ENCODE data around the gene JAK3.

The JAK3 gene

DNA sequence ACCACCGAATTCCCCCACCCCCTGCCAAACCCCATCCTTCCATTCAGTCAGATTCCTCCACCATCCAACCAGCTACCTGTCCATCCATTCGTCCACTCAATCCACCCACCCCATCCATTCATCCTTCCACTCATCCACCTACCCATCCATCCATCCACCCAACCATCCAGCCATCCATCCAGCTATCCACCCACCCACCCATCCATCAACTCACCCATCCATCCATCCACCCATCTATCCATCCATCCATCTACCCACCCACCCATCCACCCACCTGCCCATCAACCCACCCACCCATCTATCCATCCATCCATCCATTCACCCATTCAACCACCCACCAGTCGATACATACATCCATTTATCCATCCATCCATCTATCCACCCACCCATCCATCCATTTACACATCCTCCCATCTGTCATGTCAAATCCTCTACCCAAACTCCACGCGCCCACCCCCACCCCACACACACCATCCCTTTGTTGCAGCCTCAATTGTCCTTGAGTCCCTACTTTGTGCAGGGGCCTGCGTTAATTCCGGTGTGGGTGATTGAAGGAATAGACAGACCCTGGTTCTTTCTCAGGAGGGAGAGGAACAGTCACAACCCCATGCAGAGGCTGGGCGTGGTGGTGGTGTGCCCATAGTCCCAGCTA, 18.7 kb upstream of the JAK3 start:
- FAIRE-seq, result no peak
- no peak for DNase-seq (ENCODE audit: low spot score)

DNA sequence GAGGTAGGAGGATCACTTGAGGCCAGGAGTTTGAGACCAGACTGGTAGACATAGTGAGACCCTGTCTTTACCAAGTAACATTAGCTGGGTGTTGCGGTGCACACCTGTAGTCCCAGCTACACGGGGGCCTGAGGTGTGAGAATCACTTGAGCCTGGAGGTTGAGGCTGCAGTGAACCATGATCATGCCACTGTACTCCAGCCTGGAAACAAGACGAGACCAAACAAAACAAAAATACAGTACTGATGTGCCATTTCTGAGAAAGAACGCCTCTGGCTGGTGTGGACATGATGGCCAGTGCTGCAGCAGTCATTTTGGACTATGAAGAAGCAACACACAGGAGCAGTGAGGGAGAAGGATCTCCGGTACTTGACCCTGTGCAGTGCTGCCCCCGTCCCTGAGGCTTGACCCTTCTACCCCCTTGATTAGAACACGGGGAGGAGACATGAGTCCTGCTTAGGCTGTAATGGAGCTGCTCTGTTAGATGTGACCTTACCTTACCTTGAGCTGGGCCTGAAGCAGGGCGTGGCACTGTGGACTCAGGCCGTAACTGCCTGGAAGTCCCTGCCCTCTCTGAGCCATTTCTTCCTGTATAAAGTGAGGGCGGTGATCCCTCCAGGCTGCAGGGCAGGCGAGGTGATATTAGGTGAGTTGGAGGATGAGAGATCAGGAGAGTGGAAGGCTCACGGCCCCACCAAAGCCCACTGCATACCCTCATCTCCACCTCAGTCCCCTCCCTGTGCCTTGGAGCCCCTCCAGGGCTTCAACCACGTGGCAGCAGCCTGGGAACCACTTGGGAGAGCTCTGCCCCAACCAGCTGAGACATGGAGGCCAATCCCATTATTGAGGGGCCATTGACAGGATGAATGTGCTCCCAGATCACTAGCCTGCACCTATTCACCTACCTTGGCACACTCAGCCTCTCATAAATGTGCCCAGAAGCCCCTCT, 17.9 kb upstream of the JAK3 start:
- DNase-seq (ENCODE audit: low spot score) (no peak), FAIRE-seq (no peak)

DNA sequence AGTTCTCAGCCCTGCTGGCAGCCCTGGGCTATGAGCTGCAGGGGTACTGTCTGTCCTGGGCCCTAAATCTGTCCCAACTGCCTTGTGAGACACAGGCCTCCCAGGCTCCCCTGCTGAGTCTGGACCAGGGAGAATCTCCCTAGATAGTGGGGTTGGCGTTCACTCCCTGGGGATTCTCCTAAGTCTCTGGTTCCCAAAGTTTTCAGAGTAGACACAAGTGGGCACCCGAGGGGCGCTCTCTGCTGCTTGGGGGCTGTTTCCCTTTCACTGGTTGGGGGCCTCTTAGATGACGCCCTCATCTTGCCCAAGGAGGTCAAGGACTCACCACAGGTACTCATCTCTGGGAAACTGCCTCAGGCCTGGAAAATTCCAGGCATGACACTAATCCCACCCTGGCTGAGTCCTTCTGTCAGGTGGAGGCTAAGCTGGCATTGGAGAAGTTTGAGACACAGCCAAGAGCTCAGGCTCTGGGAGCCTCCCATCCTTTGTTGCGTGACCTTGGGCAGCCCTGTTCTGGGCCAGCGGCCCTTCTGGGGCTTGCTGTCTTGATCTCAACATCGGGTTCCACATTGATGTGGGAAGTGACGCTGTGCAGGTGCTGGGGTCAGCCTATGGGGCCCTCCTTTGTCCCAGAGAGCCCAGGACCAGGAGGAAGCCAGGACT, 15.9 kb upstream of the JAK3 start:
- DNase-seq (ENCODE audit: low spot score) (no peak), FAIRE-seq (no peak)

DNA sequence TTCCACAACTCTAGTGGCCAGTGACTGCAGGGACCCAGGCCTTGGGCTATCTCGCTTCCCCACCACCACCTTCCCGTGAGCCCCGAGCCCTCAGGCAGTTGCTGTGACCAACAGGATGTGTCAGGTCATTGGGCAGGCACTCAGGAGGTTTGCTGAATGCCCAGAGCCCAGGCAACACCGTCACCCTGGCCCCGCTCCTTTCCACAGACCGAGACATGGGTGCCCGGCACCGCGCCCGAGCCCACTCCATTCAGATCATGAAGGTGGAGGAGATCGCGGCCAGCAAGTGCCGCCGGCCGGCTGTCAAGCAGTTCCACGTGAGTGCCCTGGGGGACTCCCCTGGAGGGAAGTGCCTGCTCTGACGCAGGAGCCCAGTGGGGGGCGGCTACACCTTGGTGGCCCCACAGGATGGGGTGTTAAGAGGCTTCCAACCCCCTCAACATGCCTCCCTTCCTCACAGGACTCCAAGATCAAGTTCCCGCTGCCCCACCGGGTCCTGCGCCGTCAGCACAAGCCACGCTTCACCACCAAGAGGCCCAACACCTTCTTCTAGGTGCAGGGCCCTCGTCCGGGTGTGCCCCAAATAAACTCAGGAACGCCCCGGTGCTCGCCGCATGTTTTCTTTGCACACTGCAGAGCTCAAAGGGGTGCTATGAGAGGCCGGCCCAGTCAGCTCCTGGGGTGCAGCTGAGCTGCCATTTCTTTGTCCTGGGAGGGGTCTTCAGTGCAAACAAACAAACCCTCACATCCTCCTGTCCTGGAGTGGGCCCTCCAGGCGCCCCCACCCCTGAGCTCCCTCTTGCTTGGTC, 15.1 kb upstream of the JAK3 start:
- DNase-seq (ENCODE audit: low spot score) (no peak), FAIRE-seq (no peak)

DNA sequence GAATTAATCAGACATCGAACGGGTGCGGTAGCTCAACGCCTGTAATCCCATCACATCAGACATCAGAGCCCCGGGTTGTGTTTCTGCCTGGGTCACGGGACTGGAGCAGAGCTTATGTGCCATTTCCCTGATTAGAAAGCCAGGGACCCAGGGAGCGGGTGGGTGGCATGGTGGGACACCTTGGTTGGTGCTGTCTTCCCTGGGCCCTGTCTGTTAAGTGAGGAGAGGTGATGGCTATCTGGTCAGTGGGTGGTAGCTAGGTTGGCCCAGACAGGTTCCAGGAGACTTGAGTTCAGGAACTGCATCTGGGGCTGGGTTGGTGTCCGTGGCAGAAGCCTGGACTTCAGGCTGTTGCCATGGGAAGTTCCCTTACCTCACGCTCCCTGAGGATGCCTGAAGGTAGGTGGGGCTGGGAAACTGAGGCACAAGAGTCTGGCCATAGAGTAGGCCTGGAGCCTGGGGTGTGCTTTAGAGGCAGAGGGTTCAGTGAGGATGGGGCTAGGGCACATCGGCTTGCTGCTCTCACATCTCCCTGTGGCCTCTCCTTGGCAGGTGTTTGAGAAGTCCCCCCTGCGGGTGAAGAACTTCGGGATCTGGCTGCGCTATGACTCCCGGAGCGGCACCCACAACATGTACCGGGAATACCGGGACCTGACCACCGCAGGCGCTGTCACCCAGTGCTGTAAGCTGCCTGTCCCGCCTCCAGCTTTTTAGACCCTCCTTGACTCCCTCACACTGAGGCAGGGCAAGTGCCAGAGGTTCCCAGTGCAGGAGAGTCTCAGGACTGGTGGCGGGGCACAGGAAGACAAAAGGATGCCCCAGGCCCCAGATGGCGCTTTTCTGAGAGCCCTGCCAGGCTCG, 14.0 kb upstream of the JAK3 start:
- DNase-seq (ENCODE audit: low spot score) (no peak), FAIRE-seq (no peak)

DNA sequence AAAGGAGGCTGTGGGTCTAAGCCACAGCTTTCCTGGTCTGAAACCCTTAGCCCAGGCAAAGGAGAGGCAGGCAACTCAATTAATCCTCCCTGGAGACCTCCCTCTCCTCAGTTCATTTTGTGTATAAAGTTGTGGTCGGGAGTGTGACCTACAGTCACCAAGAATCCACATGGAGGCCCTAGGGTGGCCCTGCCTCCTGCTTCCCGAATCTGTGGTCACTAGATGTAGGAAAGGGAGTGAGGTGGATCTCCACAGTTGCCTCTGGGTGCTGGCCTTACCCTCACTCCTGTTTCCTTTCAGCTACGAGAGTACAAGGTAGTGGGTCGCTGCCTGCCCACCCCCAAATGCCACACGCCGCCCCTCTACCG, 13.2 kb upstream of the JAK3 start:
- FAIRE-seq (no peak), DNase-seq (ENCODE audit: low spot score) (no peak)

DNA sequence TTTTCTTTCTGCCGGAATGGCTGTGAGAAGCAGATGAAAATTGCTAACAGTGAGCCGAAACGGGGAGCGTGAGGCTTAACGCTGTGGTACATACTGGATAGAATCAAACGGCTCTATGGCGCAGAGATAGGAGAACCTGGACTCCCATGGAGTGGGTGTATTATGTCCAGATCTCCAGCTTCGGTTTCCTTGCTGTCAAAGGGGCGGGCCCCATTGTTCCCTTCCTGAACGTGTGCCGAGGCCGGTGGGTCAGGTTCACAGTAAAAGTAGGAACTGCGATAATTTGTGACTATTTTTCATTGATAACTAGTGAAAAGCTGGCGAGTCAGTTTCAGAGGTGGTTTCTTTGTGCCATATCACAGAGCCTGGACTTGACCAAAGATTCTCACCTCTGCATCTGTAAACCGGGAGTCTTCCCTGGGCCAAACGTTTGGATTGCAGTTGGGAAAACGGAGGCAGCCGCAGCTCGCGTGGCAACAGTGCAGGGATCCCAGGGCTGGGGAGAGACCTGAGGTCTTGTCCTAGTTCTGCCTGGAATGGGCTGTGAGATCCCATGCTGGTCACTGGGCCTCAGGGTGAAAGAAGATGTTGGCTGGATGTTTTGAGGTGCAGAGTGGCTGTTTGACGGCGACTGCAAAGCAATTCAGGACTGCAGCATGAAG, 12.7 kb upstream of the JAK3 start:
- FAIRE-seq (no peak), DNase-seq (ENCODE audit: low spot score) (no peak)

DNA sequence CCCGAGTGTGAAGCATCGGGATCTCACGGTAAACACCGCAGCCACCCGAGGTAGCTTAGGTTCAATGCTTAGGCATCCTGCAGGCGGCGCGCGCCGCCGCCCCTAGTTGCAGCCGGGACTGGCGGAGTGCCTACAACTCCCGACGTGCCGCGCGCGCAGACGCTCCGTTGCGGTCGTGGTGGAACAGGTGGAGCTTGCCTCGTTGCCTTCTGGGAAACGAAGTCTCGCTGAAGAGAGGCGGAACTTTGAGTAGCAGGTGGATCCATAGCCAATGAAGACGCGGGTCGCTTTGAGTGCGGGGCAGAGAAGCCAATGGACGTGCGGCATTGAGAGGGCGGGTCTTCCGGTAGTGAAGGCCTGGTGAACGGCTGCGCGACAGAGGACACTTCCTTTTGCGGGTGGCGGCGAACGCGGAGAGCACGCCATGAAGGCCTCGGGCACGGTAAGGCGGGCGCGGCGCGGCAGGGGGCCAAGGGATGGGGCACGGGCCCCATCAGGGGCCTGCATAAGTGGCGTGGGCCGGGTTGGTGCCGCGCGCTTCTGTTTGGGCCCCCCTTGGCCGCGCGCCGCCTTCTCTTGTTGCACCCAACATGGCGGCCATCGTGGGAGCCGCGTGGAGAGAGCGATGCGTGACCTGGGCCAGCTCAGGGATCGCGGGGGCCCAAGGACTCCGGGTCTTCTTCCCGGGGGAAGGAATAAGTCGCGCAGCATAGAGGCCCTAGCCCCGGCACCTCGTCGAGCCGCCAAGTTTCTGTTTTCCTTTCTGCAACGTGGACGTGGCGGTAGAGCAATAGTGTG, 11.9 kb upstream of the JAK3 start, which contains the start of gene RPL18A:
TSS of gene RPL18A (plus strand) at position 378 of the 798 bp plus-strand sequence. CDS start at position 425, 47 bp downstream.
- no peak for FAIRE-seq
- DNase-seq (ENCODE audit: low spot score), result peak; percentile 94

DNA sequence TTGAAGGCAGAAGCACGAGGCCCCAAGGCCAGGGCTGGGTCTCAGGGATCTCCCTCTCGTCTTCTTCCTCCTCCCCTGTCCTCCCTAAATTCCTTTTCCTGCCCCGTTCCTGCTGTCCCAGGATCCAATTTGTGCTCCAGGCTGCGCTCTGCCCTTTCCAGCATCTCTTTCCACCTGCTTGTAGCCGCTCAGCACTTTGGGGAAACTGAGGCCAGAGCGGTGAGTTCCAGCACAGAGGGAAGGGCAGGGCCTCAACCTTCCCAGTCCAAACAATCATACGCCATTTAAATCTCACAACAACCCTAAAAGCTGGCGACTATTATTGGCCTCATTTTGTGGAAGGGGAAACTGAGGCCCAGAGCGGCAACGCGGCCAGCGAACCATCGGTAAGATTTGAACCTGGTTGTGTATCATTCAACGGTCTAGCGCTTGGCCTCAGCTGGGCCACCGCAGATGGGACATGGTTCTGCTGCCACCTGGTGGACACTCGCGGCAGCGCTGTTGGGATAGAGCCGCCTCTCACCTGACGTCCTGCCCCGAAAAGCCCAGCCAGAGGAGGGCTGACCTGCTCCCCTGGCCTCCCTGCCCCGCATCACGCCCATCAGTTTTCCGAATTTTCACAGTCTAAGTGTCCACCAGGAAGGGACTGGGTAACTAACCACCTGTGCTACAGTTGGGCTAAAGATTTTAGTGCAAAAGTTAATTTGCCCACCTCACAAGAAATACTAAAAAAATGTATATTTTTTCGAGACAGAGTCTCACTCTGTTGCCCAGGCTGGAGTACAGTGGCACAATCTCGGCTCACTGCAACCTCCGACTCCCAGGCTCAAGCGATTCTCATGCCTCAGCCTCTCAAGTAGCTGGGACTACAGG, 7.7 kb upstream of the JAK3 start:
- no peak for FAIRE-seq
- peak; percentile 81 for DNase-seq (ENCODE audit: low spot score)

DNA sequence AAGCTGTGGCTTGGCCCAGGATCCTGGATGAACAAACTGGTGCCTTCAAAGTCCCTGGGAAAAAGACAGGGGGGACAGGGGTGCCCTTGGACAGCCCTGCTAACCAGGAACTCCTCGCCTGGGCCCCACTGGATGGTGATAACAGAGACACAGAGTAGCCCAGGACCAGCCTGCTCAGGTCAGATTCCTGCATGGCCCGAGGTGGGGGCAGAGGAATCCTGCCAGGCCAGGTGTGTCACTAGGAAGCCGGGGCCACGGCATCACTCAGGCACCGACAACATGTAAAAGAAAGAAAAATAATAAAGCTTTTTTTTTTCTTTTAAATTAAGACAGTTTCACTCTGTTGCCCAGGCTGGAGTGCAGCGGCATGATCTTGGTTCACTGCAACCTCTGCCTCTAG, 6.3 kb upstream of the JAK3 start:
- no peak for DNase-seq (ENCODE audit: low spot score)
- no peak for FAIRE-seq

DNA sequence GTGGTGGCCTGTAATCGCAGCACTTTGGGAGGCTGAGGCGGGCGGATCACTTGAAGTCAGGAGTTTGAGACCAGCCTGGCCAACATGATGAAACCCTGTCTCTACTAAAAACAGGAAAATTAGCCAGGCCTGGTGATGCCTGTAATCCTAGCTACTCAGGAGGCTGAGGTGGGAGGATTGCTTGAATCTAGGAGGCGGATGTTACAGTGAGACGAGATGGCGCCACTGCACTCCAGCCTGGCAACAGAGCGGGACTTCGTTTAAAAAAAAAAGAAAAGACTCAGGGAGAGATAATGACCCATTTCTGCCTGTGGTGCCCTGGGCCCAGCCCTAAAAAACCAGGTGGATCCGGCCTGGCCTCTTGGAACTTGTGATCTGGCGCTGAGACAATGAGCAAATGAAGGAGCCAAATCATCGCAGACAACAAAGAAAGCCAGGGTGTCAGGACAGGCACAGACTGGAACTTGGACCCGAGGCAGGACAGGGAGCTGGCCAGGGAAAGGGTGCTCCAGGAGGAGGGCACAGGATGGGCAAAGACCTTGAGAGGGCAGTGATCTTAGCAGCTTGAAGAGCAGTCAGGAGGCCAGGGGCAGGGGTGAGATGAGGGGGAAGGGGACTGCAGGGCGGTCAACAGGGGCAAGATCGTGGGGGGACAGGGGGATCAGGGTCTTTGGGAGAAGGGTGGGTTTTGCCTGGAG, 962 bp upstream of the JAK3 start:
- FAIRE-seq (no peak), DNase-seq (ENCODE audit: low spot score) (no peak)

DNA sequence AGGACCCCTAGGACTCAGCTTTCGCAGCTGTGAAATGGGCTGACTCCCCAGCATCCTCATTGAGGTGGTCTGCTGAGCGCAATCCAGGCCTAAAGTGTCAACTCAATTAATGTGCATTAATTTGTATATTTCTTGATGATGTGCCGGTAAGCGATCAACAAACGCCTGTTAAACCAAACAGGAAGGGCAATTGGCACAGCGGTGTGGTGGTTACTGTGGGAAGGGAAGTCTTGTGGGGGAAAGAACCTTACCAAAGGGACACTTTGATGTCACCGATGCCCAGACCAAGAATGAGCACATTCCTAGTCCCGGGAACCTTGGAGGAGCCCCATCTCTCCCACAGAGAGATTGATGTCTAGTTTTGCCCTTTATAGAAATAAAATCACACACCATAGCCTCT, 1.6 kb downstream of the JAK3 start:
- DNase-seq (ENCODE audit: low spot score) (no peak), FAIRE-seq (no peak)

DNA sequence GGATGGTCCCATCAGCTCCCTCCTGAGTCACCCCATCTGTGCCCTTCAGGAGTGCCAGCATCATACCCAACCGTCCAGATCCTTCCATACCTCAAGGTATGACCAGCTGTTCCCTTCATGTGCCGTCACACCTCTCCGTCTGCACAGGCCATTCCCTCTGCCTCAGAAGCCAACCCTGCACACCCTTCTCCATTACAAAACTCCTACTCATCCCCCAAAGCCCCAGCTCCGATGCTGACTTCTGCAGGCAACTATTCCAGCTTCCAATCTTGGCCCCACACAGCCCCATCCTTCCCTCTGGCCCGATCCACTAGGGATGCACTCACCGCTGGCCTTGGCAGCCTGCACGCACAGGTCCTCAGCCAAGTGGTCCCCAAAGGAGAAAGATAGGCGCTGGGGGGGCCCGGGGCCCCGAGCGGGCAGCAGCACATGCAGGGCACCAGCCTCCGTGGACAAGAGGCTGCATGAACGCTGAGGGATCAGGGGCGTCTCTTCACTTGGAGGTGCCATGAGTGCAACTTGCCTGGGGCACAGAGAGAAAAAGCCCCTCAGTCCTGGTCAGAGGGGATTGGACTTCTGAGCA, 3.8 kb downstream of the JAK3 start:
- FAIRE-seq (no peak), DNase-seq (ENCODE audit: low spot score) (no peak)

DNA sequence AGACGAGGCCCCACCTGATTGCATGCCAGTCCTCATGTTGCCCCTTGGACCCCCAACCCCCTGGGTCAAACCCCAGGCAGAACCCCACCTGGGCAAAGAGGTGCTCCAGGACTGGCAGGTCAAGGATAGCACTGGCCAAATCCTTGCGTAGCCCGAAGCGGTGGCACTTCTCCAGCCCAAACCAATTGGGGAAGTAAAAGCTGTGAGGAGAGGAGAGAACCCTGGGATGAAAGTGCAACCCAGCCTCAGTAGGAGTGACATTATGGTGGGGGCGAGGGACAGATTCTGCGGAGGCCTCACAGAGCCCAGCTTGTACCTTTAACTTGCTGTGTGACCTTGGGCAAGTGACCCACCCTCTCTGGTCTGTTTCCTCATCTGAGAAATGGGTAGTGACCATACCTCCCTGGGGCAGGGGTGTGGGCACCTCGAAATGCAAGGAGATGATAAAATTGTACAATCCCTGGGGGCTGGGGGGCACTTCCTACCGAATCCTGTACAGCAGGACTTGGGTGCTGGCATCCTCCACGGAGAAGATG, 4.4 kb downstream of the JAK3 start:
- no peak for FAIRE-seq

DNA sequence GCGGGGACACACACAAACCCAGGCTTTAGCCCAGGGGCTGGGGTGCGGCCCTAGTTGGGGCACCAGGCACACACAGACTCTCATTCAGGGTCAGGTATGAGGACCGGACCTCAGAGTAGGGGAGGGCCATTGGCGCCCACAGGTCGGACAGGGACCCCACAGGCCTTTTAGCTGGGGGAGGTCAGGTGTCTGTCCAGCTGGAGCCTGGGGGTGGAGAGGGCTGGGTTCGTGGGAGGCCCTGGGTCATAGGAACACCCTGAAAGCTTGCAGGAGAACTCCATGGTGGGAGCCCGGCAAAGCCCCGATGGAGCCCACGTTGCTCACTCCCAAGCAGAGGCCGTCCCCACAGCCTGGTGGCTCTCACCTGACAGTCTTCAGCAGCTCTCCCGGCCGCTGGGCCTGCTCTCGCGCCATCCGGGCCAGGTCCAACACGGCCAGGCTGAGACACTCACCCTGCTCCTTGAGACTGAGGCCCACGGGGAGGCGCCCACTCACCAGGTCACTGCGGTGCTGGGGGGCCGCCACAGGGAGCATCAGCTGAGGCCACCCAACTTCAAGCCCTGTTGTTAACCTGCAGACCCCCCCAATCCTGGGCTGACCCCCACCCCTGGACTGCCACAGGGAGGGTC, 5.0 kb downstream of the JAK3 start:
- DNase-seq (ENCODE audit: low spot score) (no peak), FAIRE-seq (no peak)

More for the DNA sequence above, 4.4 kb downstream of the JAK3 start:
- DNase-seq (ENCODE audit: low spot score), result no peak

Data from urothelium cell line (cell line).